CD4-positive, CD25-positive, alpha-beta regulatory T cell (primary cell): ENCODE data around the gene PCBD1. TPM values are rescaled to one million over a fixed set of nuclear protein-coding genes. Genes with fewer than 3 reads are reported as not detected.
"Not testable (repeated sequence)": the region's sequence is repeated elsewhere in the genome, so short reads cannot be mapped to it uniquely, and the experiment has no call there.

Experiments
- ATAC-seq, 2 donors: fragments of 150-1000 bp; cut with Tn5 transposase; one replicate each; pipeline ENCODE4 v1.10.0; 2021; ENCODE audit warnings: low read depth in 2 of 2, moderate number of reproducible peaks in 2 of 2, moderate library complexity in 1 of 2
- DNase-seq, 3 donors: peaks; one replicate each; pipeline versions ENCODE4 v3.0.0 to v3.0.0-alpha.2; 2012 to 2022; ENCODE audit warnings: mixed read lengths in 1 of 3
- H3K27ac ChIP-seq: one replicate; pipeline ENCODE4 v1.7.0; 2013; ENCODE audit warnings: mild to moderate bottlenecking, low read length; ENCODE audit not compliant: insufficient read depth, poor library complexity, severe bottlenecking
- H3K27me3 ChIP-seq: one replicate; pipeline ENCODE4 v1.7.0; 2013; ENCODE audit warnings: low read length; ENCODE audit not compliant: control insufficient read depth, insufficient read depth
- H3K36me3 ChIP-seq: one replicate; pipeline ENCODE4 v1.7.0; 2013; ENCODE audit warnings: mild to moderate bottlenecking, low read length, moderate library complexity; ENCODE audit not compliant: control insufficient read depth, insufficient read depth
- H3K4me1 ChIP-seq: 2 replicates; pipeline ENCODE4 v1.7.0; 2013; ENCODE audit warnings: mild to moderate bottlenecking, low read length; ENCODE audit not compliant: insufficient read depth, control insufficient read depth, poor library complexity, severe bottlenecking
- H3K4me3 ChIP-seq: one replicate; pipeline ENCODE4 v1.7.0; 2013; ENCODE audit warnings: low read depth, mild to moderate bottlenecking, low read length, moderate library complexity
- H3K9me3 ChIP-seq, 2 experiments: 1 replicate in 1 of 2; 2 replicates in 1 of 2; pipeline ENCODE4 v1.7.0; 2013; ENCODE audit warnings: low read length in 2 of 2, mild to moderate bottlenecking in 1 of 2, moderate library complexity in 1 of 2; ENCODE audit not compliant: control insufficient read depth in 2 of 2
- H3K27ac Mint-ChIP-seq, 3 donors: one replicate each; pipeline ENCODE4 v1.8.0; 2020 to 2022; ENCODE audit warnings: mild to moderate bottlenecking in 3 of 3, mixed read lengths in 3 of 3, moderate library complexity in 2 of 3
- H3K27me3 Mint-ChIP-seq: one replicate; pipeline ENCODE4 v1.8.0; 2022; ENCODE audit warnings: mild to moderate bottlenecking, mixed read lengths
- H3K36me3 Mint-ChIP-seq: one replicate; pipeline ENCODE4 v1.8.0; 2020; ENCODE audit warnings: mixed read lengths
- H3K4me1 Mint-ChIP-seq, 4 donors: one replicate each; pipeline ENCODE4 v1.8.0; 2020 to 2022; ENCODE audit warnings: mixed read lengths in 4 of 4, mild to moderate bottlenecking in 1 of 4
- H3K4me3 Mint-ChIP-seq, 4 donors: one replicate each; pipeline ENCODE4 v1.8.0; 2020 to 2022; ENCODE audit warnings: mild to moderate bottlenecking in 4 of 4, mixed read lengths in 4 of 4, moderate library complexity in 3 of 4
- H3K9me3 Mint-ChIP-seq, 7 donors: one replicate each; pipeline ENCODE4 v1.8.0; 2020 to 2022; ENCODE audit warnings: mixed read lengths in 7 of 7, mild to moderate bottlenecking in 3 of 7, moderate library complexity in 2 of 7
- polyA plus RNA-seq, 4 donors: library from polyadenylated mRNA; unstranded; fragments of 300-500 nt; fragmentation: Illumina TruSeq; gene quantifications; one replicate each; pipeline ENCODE4 v1.2.3, GENCODE V29; 2021
- total RNA-seq: library from RNA; stranded (reverse); gene quantifications from one replicate; pipeline ENCODE4 v1.2.3, GENCODE V29; 2022

PCBD1 gene
- total and polyA plus RNA-seq, 5 donors from 2014 or later, result 14.0 to 41.7 (median 28.7) TPM

- no peaks in the 10 kb centered on the region for H3K9me3 Mint-ChIP-seq
- H3K4me1 Mint-ChIP-seq, result peaks cover 2 to 6% (median 5%) of the 10 kb centered on the region in 4 donors
- no peak overlapping the region for H3K4me3 Mint-ChIP-seq
- H3K9me3 ChIP-seq, result no peaks in the 10 kb centered on the region
- H3K36me3 ChIP-seq, result peaks cover 29% of the 10 kb centered on the region
- H3K4me3 ChIP-seq, result no peak overlapping the region
- H3K27ac ChIP-seq, result no peak overlapping the region
- H3K4me1 ChIP-seq, result no peaks in the 10 kb centered on the region
- H3K36me3 Mint-ChIP-seq, result peaks cover 41% of the 10 kb centered on the region
- H3K27ac Mint-ChIP-seq, result no peak overlapping the region
- ATAC-seq (no peak), DNase-seq (no peak)
- H3K27me3 Mint-ChIP-seq, result no peaks in the 10 kb centered on the region
- no peaks in the 10 kb centered on the region for H3K27me3 ChIP-seq
These were observed 21.9 kb downstream of the PCBD1 start for GRCh38 chr10:70866424-70866823.

DNA sequence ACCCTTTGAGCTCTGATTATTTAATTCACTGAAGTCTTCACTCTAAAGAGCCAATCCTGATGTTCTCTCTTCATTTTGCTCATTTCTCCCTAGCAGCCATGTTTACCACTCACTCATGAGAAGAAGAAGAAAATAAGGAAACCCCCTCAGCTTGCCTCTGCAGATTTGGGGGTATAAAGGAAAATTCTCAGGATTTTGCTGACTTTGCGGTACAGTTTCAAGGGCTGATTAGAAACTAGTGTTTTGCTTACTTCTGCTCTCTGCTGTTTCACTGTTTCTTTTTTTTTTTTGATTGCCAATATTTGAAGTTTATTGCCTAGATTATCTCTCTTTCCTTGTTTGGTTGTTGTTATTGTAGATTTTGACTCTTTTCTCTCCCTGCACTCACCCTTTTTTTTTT, 23.4 kb downstream of the PCBD1 start:
- H3K27me3 Mint-ChIP-seq, result no peaks in the 10 kb centered on the region
- DNase-seq (no peak), ATAC-seq (no peak)
- peaks cover 47% of the 10 kb centered on the region for H3K36me3 Mint-ChIP-seq
- H3K9me3 ChIP-seq, result no peaks in the 10 kb centered on the region
- peaks cover 29% of the 10 kb centered on the region for H3K36me3 ChIP-seq
- peaks cover 2 to 6% (median 3%) of the 10 kb centered on the region in 4 donors for H3K4me1 Mint-ChIP-seq
- H3K27ac Mint-ChIP-seq, result no peak overlapping the region
- H3K27ac ChIP-seq, result no peak overlapping the region
- no peaks in the 10 kb centered on the region for H3K4me1 ChIP-seq
- no peaks in the 10 kb centered on the region for H3K27me3 ChIP-seq
- H3K4me3 ChIP-seq, result no peak overlapping the region
- no peaks in the 10 kb centered on the region for H3K9me3 Mint-ChIP-seq
- H3K4me3 Mint-ChIP-seq, result no peak overlapping the region

- Mint-ChIP-seq H3K4me1 (peaks cover 2 to 6% (median 3%) of the 10 kb centered on the region in 4 donors), H3K27me3 (no peaks in the 10 kb centered on the region), H3K9me3 (no peaks in the 10 kb centered on the region), H3K4me3 (no peak overlapping the region), H3K36me3 (peaks cover 44% of the 10 kb centered on the region), H3K27ac (no peak overlapping the region)
- Histone ChIP-seq H3K4me1 (no peaks in the 10 kb centered on the region), H3K27me3 (no peaks in the 10 kb centered on the region), H3K36me3 (peaks cover 30% of the 10 kb centered on the region), H3K9me3 (no peaks in the 10 kb centered on the region), H3K27ac (no peak overlapping the region), H3K4me3 (no peak overlapping the region)
- DNase-seq, result no peak
- ATAC-seq, result no peak
These were observed 24.8 kb downstream of the PCBD1 start for GRCh38 chr10:70863470-70864160.

GRCh38 chr10:70861495-70862197, 26.7 kb downstream of the PCBD1 start:
- H3K4me3 Mint-ChIP-seq, H3K9me3 Mint-ChIP-seq, H3K27me3 Mint-ChIP-seq, ATAC-seq, H3K4me1 Mint-ChIP-seq, DNase-seq, H3K4me3 ChIP-seq, H3K4me1 ChIP-seq, H3K27ac Mint-ChIP-seq, H3K27me3 ChIP-seq, H3K27ac ChIP-seq, H3K9me3 ChIP-seq: not testable (repeated sequence)
- peaks cover 44% of the 10 kb centered on the region for H3K36me3 ChIP-seq
- H3K36me3 Mint-ChIP-seq, result peaks cover 49% of the 10 kb centered on the region

DNA sequence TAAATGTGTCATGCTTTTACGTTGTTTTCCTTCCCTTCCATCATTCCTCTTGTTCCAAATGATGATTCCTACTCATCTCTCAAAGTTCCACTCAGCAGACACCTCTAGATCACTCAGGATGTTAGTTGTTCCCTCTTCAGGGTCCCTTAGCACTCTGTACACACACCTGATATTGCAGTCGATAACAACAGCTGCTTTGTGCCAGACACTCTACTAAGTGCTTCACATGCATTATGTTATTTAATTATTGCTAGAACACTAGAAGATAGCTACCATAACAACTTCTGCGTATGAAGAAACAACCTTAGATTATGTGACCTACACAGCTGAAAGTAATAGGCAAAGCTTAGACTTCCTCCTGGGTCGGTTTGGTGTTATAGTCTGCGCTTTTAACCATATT, 29.6 kb downstream of the PCBD1 start:
- ATAC-seq, result no peak
- no peaks in the 10 kb centered on the region for H3K9me3 ChIP-seq
- Mint-ChIP-seq H3K9me3 (no peaks in the 10 kb centered on the region), H3K36me3 (peaks cover 48% of the 10 kb centered on the region), H3K4me3 (no peak overlapping the region), H3K4me1 (no peaks in the 10 kb centered on the region), H3K27me3 (no peaks in the 10 kb centered on the region), H3K27ac (peak overlapping the region in 2 of 3 donors; percentile 1 to 2)
- H3K27ac ChIP-seq, result no peak overlapping the region
- H3K36me3 ChIP-seq, result peaks cover 56% of the 10 kb centered on the region
- no peak for DNase-seq
- no peak overlapping the region for H3K4me3 ChIP-seq
- no peaks in the 10 kb centered on the region for H3K4me1 ChIP-seq
- H3K27me3 ChIP-seq, result no peaks in the 10 kb centered on the region

GRCh38 chr10:70856454-70856853, 31.9 kb downstream of the PCBD1 start:
- H3K27me3 Mint-ChIP-seq, result no peaks in the 10 kb centered on the region
- H3K4me3 Mint-ChIP-seq, result no peak overlapping the region
- Histone ChIP-seq H3K4me1 (no peaks in the 10 kb centered on the region), H3K4me3 (no peak overlapping the region), H3K27me3 (no peaks in the 10 kb centered on the region), H3K36me3 (peaks cover 69% of the 10 kb centered on the region), H3K9me3 (no peaks in the 10 kb centered on the region), H3K27ac (no peak overlapping the region)
- ATAC-seq, result no peak
- peaks cover 46% of the 10 kb centered on the region for H3K36me3 Mint-ChIP-seq
- H3K4me1 Mint-ChIP-seq, result no peaks in the 10 kb centered on the region
- H3K27ac Mint-ChIP-seq, result no peak overlapping the region
- H3K9me3 Mint-ChIP-seq, result no peaks in the 10 kb centered on the region
- DNase-seq, result no peak

DNA sequence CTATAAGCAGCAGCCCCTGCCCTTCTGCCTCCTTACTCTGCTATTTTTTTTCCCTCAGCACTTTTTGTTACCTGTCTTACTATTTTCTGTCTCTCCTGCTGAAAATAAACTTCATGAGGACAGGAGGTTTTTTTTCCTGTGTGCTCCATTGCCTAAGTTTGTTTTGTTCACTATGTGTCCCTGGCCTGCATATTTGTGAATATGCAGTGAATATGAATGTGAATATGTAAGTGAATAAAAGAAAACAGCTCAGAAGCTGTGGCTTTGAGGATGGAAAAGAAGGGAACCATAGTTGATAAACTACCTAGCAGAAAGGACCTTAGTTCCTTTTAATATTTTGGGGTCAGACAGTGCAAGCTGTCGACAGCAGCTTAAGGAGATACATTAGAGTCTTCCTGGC, 34.9 kb downstream of the PCBD1 start:
- Mint-ChIP-seq H3K4me1 (peaks cover 0 to 7% (median 3%) of the 10 kb centered on the region in 4 donors), H3K9me3 (no peaks in the 10 kb centered on the region), H3K4me3 (no peak overlapping the region), H3K36me3 (peaks cover 41% of the 10 kb centered on the region), H3K27ac (no peak overlapping the region), H3K27me3 (no peaks in the 10 kb centered on the region)
- Histone ChIP-seq H3K4me1 (no peaks in the 10 kb centered on the region), H3K36me3 (peaks cover 59% of the 10 kb centered on the region), H3K4me3 (no peak overlapping the region), H3K9me3 (no peaks in the 10 kb centered on the region), H3K27me3 (no peaks in the 10 kb centered on the region), H3K27ac (no peak overlapping the region)
- ATAC-seq, result no peak
- DNase-seq, result no peak

GRCh38 chr10:70853038-70853437, 35.3 kb downstream of the PCBD1 start:
- Histone ChIP-seq H3K9me3 (no peaks in the 10 kb centered on the region), H3K4me3 (no peak overlapping the region), H3K4me1 (no peaks in the 10 kb centered on the region), H3K27ac (no peak overlapping the region), H3K36me3 (peaks cover 56% of the 10 kb centered on the region), H3K27me3 (no peaks in the 10 kb centered on the region)
- Mint-ChIP-seq H3K4me1 (peaks cover 0 to 7% (median 3%) of the 10 kb centered on the region in 4 donors), H3K36me3 (peaks cover 39% of the 10 kb centered on the region), H3K9me3 (no peaks in the 10 kb centered on the region), H3K27ac (no peak overlapping the region), H3K27me3 (no peaks in the 10 kb centered on the region), H3K4me3 (no peak overlapping the region)
- DNase-seq (no peak), ATAC-seq (no peak)
